ENCODE data around the gene WDR1. TPM values are rescaled to one million over a fixed set of nuclear protein-coding genes. Genes with fewer than 3 reads are reported as not detected.

The WDR1 gene
- total and polyA plus RNA-seq, 10 of the 15 experiments (the other 5 are each of a cell fraction or from before 2014, with no cell fraction given) = 28.5 to 397 (median 290) TPM

GRCh38 chr4:10163296-10163695 is 46.7 kb upstream of the WDR1 start:
- in situ Hi-C loops (cut with MboI) = loop anchor here (10.0 kb wide), 1 partner anchor 242 kb away; no protein-coding TSS in a partner anchor
- Histone ChIP-seq H4K20me1 (ENCODE audit: control insufficient read depth, insufficient read depth) (no peaks in the 10 kb centered on the region), H3K79me2 (ENCODE audit: control insufficient read depth, insufficient read depth, low read length) (no peaks in the 10 kb centered on the region), H3K27me3 (replicated peaks in 1 of 2; ENCODE audit: control insufficient read depth in 2 of 2, insufficient read depth in 2 of 2, low read length in 1 of 2) (no peaks in the 10 kb centered on the region), H3K4me2 (ENCODE audit: control insufficient read depth, insufficient read depth) (no peak overlapping the region), H3K4me1 (ENCODE audit: control insufficient read depth, insufficient read depth, low read length) (no peaks in the 10 kb centered on the region), H3K9me3 (replicated peaks; ENCODE audit: control insufficient read depth, insufficient read depth, low read length) (no peaks in the 10 kb centered on the region), H3K27ac (ENCODE audit: control insufficient read depth, insufficient read depth) (no peak overlapping the region), H3K4me3 (no peak overlapping the region), H3K36me3 (ENCODE audit: control insufficient read depth in 2 of 2, insufficient read depth in 2 of 2, low read length in 1 of 2) (no peaks in the 10 kb centered on the region), H3K9ac (ENCODE audit: control insufficient read depth, insufficient read depth, low read length) (no peak overlapping the region), H2AFZ (ENCODE audit: control insufficient read depth, low read depth, low read length) (no peak overlapping the region)
- ChIA-PET RAD21 (ENCODE audit: unreplicated experiment) (interaction anchor here (1.2 to 3.8 kb wide), 2 partner anchors 12 to 374 kb away, joined by 3 to 16 read pairs; no protein-coding TSS in a partner anchor), CTCF (interaction anchor here (0.9 to 4.2 kb wide), 6 partner anchors 8 to 386 kb away, joined by 3 to 47 read pairs (median 5); no protein-coding TSS in a partner anchor), SMC1A (ENCODE audit: uncharacterized antibody, unreplicated experiment) (interaction anchor here (1.6 to 4.0 kb wide), 2 partner anchors 10 to 375 kb away, joined by 4 to 28 read pairs; no protein-coding TSS in a partner anchor), POLR2A (interaction anchor here (0.5 kb wide), 1 partner anchor 46 kb away, joined by 7 read pairs; no protein-coding TSS in a partner anchor)
- intact Hi-C loops (cut with micrococcal nuclease; ENCODE audit: unreplicated experiment) = no loop called here
- DNase-seq (ENCODE audit: low read depth, low spot score) (no peak), FAIRE-seq (no peak), ATAC-seq (no peak)
- BruUV-seq (replicated peaks) = no TSS peak
- TF ChIP-seq IRF3 (IDR thresholded peaks at IDR 0.05) (no peak), JUND (IDR thresholded peaks at IDR 0.05; ENCODE audit: low read depth, low read length) (no peak), JUNB (IDR thresholded peaks at IDR 0.05) (no peak), IKZF2 (IDR thresholded peaks at IDR 0.05) (no peak), NBN (IDR thresholded peaks at IDR 0.05) (no peak), DPF2 (IDR thresholded peaks at IDR 0.05) (no peak), CEBPB (IDR thresholded peaks at IDR 0.05; ENCODE audit: borderline replicate concordance in 1 of 2, low read depth in 2 of 2, low read length in 2 of 2) (no peak), BCLAF1 (IDR thresholded peaks at IDR 0.05) (no peak), ZBTB4 (CRISPR knock-in tag; IDR thresholded peaks at IDR 0.05) (no peak), RBBP5 (conservative IDR thresholded peaks at IDR 0.05) (no peak), MEF2B (IDR thresholded peaks at IDR 0.05; ENCODE audit: partially characterized antibody, poor library complexity, severe bottlenecking) (no peak), SMAD1 (IDR thresholded peaks at IDR 0.05; ENCODE audit: low read depth, partially characterized antibody) (no peak), CREB1 (IDR thresholded peaks at IDR 0.05; ENCODE audit: low read depth) (no peak), ATF7 (IDR thresholded peaks at IDR 0.05; ENCODE audit: low read depth) (no peak), RB1 (IDR thresholded peaks at IDR 0.05; ENCODE audit: borderline replicate concordance) (no peak), YY1 (IDR thresholded peaks at IDR 0.05; ENCODE audit: low read depth, low read length) (no peak), WRNIP1 (IDR thresholded peaks at IDR 0.05; ENCODE audit: borderline replicate concordance, low read depth, low read length) (no peak), MEF2A (IDR thresholded peaks at IDR 0.05; ENCODE audit: insufficient read depth, low read depth, low read length) (no peak), HDGF (IDR thresholded peaks at IDR 0.05) (no peak), CBX5 (IDR thresholded peaks at IDR 0.05; ENCODE audit: low read depth) (no peak)
- 0% methylated on average over 1 of the region's 1 CpG for WGBS (ENCODE audit: insufficient coverage, insufficient replicate concordance, low lambda C conversion rate, missing lambda C conversion rate)

Data from GM12878 (cell line).